DMS53 treated with DMSO at 0.1 percent for 48 hours (cell line): ENCODE measurements around the gene USF1.
"Not testable (repeated sequence)": the region's sequence is repeated elsewhere in the genome, so short reads cannot be mapped to it uniquely, and the experiment has no call there.

Experiments
- DNase-seq: peaks from one replicate; lab custom pipeline; 2025; ENCODE audit not compliant: unreplicated experiment; lab: John Stamatoyannopoulos, UW

USF1 gene

GRCh38 chr1:161079436-161080110, 33.8 kb upstream of the USF1 start:
- DNase-seq: no peak

DNA sequence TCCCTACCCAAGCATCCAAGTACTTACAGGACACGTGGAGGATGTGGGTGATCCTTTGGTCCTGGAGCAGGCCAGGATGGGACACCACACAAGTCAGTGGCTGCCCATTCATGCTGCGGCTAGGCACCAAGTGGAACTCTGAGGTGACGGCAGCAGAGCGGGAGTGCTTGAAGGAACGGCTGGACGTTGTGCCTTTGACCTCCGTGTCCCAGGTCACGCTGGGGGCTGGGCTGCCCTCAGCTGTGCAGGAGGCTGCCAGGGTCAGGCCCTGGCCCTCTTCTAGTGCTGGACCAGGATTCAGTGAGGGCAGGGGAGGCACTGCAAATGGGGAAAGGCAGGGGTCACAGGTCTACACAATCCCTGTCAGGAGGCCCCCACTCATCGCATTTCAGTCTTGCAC, 31.6 kb upstream of the USF1 start:
- DNase-seq: no peak

- no peak for DNase-seq
Observed at GRCh38 chr1:161076410-161076809, 30.6 kb upstream of the USF1 start.

DNA sequence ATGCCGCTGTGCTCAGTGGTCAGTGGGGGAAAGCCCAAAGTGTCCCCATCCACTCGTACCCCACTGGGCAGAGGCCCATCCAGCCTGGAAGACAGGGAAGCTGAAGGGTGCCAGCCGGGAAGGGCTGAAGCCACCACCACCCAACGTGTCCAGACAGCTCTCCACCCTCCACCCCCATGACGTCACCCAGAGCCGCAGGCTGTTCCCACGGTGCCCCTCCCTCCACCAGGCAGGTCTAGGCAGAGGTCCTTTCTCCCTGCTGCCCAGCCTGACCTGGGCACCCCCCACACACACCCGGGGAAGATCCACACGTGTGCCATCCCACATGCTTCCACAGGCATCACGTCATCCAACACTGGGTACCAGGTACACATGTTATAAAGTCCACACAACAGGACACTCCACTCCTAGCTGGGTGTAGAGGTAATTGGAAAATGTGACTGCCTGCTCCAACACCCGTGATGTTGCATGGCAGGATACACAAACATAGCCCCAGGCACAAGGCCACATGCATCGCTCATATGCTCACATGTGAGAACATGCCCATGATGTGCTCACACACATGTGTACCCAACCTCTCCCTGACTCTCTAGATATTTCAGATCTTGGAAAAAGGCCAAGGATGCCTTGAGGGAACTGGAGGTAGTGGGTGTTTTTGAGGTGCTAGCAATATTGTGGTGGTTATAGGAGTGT, 29.0 kb upstream of the USF1 start:
- DNase-seq: no peak

- no peak for DNase-seq
Observed at GRCh38 chr1:161073474-161074121, 27.8 kb upstream of the USF1 start.

DNA sequence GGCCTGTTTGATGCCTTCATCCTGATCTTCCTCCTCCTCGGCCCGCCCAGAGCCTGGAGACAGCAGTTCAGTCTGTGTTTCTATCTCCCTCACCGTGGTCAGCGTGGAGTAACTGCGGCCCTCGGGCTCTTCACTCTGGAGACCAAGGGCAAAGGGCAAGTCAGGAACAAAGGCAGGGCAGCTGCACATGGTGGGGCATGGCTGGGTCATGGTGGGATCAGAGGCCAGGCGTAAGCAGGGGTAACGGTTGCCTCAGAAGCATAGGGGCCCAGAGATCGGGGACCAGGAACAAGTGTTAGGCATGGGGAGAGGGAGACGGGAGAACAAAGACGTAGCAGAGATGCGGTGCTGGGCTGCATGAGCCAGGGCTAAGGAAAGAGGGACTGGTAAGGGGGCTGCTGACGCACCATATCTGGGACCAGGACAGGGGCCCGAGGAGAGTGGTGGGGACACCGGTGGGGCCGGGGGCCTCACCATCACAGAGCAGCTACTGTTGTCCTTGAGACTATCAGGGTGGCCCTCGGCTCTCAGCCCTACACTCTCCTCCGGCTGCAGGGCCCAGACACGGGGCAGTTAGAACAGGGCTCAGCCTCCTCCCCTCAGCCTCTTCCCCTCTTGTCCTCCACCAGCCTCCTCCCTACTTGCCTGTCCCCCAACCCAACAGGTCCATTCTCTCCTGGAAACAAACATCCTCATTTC, 27.1 kb upstream of the USF1 start:
- no peak for DNase-seq

DNA sequence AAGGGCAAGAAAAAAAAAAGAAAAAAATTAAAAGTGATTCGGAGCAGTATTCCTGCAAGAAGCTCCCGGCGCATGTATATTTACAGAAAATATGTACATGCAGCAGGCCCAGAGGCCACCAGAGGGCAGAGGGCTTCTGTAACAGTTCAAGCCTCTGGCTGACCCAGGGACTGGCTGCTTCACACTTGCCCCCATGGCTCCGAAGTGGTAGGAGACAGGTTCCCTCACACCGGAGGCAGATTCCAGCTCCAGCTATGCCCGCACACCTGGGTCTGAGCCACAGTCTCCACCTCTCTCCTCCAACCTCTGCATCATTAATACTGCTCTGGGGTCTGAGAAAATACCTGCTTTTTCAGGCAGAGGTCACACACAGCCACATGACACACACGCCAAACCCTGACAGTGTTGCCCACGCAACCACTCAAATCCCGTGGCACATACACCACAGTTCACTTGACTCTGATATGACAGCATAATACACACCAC, 26.2 kb upstream of the USF1 start:
- DNase-seq: peak; percentile 41

GRCh38 chr1:161070761-161071160, 25.0 kb upstream of the USF1 start:
- no peak for DNase-seq

- no peak for DNase-seq
Observed at GRCh38 chr1:161069731-161070270, 24.0 kb upstream of the USF1 start, which contains the start of gene ARHGAP30. Gene ARHGAP30, minus strand, starts transcription at chr1:161069891. Its CDS starts 267 bp downstream, at chr1:161069624.

DNA sequence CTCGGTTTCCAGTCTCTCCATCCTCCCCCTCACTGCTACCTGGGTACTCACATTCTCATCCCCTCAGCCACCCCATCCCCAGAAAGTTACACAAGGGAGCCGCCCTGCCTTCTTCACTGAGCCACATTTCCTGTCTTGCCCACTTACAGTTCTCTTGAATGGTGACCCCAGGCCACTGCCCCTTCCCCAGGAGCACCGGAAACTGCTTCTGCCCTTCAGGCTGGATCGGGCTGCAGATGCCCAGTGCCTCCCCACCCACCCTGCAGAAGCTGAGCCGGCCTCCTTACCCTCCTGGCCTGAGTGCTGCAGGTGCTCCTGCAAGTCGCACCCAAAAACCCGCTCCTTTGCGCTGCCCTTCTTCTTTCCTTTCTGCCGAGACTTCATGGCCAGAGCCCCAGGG, 23.5 kb upstream of the USF1 start:
- no peak for DNase-seq

GRCh38 chr1:161068306-161069234, 22.8 kb upstream of the USF1 start:
- DNase-seq: no peak

DNA sequence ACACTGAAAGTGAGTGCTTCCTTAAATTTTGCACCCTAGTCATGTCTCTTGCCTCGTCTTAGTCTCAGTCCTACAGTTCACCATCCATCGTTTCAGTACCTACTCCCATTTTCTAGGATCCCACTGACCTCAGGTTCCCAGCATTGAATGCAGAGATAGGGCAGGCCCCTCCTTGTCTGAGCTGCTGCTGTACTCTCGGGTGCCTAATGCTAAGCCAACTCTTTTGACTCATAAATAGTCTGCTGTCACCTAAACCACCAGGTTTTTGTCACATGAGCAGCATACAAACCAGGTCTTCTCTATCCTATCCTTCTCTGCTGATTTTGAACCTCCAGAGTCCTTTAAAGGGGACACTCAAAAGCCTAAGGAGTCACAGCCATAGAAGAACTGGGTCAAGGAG, 20.9 kb upstream of the USF1 start:
- DNase-seq: no peak

- DNase-seq: not testable (repeated sequence)
Observed at GRCh38 chr1:161065681-161066080, 19.9 kb upstream of the USF1 start.

- DNase-seq: not testable (repeated sequence)
Observed at GRCh38 chr1:161063936-161064335, 18.2 kb upstream of the USF1 start.

GRCh38 chr1:161061419-161061818, 15.6 kb upstream of the USF1 start:
- no peak for DNase-seq

- DNase-seq: no peak
Observed at GRCh38 chr1:161059293-161059692, 13.5 kb upstream of the USF1 start.

GRCh38 chr1:161054805-161055204, 9.0 kb upstream of the USF1 start:
- DNase-seq: no peak

DNA sequence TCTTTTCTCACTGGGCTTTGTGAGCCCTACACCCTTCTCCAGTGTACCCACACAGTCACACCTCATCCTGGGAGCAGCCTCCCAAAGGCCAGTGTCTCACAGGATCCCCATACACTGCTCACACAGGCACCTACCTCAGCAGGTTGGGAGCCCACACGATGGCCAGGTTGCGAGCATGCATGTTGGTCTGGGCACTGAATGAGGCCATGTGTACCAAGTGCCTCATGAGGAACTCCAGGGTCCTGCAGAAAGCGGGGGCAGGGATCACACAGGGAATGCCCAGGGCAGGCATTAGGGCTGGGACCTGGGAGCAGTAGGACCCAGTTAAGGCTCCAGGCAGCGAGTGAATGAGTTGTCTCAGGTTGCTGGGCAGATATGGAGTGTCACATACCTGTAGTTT, 8.5 kb upstream of the USF1 start:
- DNase-seq: no peak

DNA sequence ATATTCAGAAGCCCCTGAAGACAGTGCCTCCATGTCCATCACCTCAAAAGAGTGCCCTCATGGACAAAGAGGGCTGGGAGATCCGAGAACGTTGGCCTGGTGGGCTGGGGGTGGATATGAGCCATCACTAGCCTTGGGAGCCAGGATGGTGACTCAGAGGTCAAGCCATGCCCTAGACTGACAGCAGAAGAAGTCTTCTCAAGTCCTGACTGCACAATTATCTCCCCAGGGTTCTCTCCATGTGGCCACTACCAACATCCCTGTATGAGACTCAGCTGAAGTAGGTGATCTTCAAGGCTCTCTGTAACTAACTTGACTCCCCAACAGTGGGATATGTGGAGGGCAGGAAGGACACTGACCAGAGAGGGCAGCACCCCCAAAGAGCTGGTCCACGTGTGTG, 7.1 kb upstream of the USF1 start:
- no peak for DNase-seq

DNA sequence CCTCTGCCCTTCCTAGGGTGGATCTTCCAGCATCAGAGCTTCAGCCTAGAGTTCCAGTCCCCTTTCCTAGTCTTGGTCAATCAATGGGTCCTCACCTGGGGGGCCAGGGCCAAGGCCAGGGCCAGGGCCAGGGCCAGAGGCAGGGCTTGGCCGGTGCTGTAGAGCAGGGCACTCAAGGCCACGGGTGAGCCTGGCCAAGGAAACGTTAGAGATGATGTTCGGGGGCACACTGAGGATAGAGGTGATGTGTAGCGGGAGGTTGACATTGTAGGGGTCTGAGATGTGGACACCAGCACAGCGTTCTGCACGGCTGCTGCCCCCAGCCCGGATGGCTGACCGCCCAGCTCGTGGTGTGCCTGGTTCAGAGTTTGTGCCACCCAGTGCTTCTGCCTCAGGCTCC, 5.4 kb upstream of the USF1 start:
- DNase-seq: no peak
